ENCODE results near the gene PCDH9. TPM values are rescaled to one million over a fixed set of nuclear protein-coding genes. Genes with fewer than 3 reads are reported as not detected.

Gene PCDH9
- total RNA-seq, 1 donor from 2014 or later: 10.4 TPM

DNA sequence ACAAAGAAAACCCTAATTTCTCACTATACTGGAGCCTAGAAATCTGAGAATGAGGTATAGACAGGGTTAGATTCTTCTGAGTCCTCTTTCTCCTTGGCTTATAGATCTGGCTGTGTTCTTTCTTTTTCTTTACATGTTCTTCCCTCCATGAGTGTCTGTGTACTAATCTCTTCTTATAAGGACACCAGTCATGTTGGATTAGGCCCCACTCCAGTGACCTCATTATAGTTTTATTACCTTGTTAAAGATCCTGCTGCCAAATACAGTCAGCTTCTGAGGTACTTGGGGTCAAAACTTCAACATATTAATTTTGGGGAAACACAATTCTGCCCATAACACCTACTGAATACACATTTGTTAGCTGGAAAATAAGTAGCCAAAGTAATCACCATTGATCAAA, 302.6 kb downstream of the PCDH9 start:
- no peaks in the 10 kb centered on the region for H3K36me3 ChIP-seq (ENCODE audit: insufficient read depth, low read length)
- Mint-ChIP-seq H3K4me1 (ENCODE audit: low read depth, unreplicated experiment) (peaks cover 7% of the 10 kb centered on the region), H3K9me3 (ENCODE audit: unreplicated experiment) (no peaks in the 10 kb centered on the region), H3K27me3 (ENCODE audit: low read depth, unreplicated experiment) (no peaks in the 10 kb centered on the region), H3K27ac (ENCODE audit: unreplicated experiment) (no peak overlapping the region), H3K4me3 (ENCODE audit: unreplicated experiment) (no peak overlapping the region), H3K36me3 (ENCODE audit: low read depth, unreplicated experiment) (no peaks in the 10 kb centered on the region)
- no peak overlapping the region for H3K27ac ChIP-seq (ENCODE audit: low read depth, low read length)
- H3K4me3 ChIP-seq (ENCODE audit: insufficient read depth, low read depth, low read length): no peak overlapping the region
- H3K4me2 ChIP-seq (ENCODE audit: low read length): no peak overlapping the region
- H3K79me2 ChIP-seq (ENCODE audit: insufficient read depth, low read length): no peaks in the 10 kb centered on the region
- FAIRE-seq: no peak
- no peak overlapping the region for H2AFZ ChIP-seq (ENCODE audit: low read depth, low read length)
- no peak for TF ChIP-seq EZH2 (IDR thresholded peaks at IDR 0.05; ENCODE audit: insufficient read depth, low read length)
- TF ChIP-seq, protein P1, sequence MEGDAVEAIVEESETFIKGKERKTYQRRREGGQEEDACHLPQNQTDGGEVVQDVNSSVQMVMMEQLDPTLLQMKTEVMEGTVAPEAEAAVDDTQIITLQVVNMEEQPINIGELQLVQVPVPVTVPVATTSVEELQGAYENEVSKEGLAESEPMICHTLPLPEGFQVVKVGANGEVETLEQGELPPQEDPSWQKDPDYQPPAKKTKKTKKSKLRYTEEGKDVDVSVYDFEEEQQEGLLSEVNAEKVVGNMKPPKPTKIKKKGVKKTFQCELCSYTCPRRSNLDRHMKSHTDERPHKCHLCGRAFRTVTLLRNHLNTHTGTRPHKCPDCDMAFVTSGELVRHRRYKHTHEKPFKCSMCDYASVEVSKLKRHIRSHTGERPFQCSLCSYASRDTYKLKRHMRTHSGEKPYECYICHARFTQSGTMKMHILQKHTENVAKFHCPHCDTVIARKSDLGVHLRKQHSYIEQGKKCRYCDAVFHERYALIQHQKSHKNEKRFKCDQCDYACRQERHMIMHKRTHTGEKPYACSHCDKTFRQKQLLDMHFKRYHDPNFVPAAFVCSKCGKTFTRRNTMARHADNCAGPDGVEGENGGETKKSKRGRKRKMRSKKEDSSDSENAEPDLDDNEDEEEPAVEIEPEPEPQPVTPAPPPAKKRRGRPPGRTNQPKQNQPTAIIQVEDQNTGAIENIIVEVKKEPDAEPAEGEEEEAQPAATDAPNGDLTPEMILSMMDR (IDR thresholded peaks at IDR 0.05; ENCODE audit: insufficient read depth, low read depth, low read length): no peak
- H4K20me1 ChIP-seq (ENCODE audit: insufficient read depth, low read length): no peaks in the 10 kb centered on the region
- DNase-seq (ENCODE audit: low read depth): no peak
- no peak overlapping the region for H3K9ac ChIP-seq (ENCODE audit: low read length)
- no peaks in the 10 kb centered on the region for H3K27me3 ChIP-seq (ENCODE audit: insufficient read depth, low read length)
- H3K9me3 ChIP-seq (ENCODE audit: insufficient read depth, low read depth, low read length): no peaks in the 10 kb centered on the region
- no peaks in the 10 kb centered on the region for H3K4me1 ChIP-seq (ENCODE audit: insufficient read depth, low read length)

DNA sequence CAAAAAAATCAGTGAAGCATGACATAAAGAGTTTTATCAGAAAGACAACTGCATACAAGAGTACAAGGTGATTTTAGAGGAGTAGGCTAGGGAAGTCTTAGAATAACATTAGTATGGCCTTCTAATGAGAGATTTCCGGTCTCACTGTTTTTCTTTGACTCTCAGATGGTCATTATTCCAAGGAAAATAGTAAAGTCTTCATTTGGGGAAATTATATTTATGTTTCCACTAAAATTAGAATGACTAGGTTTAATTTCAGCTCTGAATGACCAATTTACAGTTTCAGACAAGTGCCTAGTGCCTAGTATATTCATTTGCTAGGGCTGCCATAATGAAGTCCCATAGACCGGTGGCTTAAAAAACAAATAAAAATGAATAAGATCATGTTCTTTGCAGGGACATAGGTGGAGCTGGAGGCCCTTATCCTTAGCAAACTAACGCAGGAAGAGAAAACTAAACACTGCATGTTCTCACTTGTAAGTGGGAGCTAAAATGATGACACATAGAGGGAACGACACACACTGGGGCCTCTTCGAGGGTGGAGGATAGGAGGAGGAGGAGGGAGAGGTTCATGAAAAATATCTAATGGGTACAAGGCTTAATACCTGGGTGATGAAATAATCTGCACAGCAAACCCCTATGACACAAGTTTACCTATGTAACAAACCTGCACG, 303.1 kb downstream of the PCDH9 start:
- Histone ChIP-seq H3K79me2 (ENCODE audit: insufficient read depth, low read length) (no peaks in the 10 kb centered on the region), H3K27ac (ENCODE audit: low read depth, low read length) (no peak overlapping the region), H3K4me3 (ENCODE audit: insufficient read depth, low read depth, low read length) (no peak overlapping the region), H3K4me1 (ENCODE audit: insufficient read depth, low read length) (no peaks in the 10 kb centered on the region), H4K20me1 (ENCODE audit: insufficient read depth, low read length) (no peaks in the 10 kb centered on the region), H2AFZ (ENCODE audit: low read depth, low read length) (no peak overlapping the region), H3K27me3 (ENCODE audit: insufficient read depth, low read length) (no peaks in the 10 kb centered on the region), H3K9me3 (ENCODE audit: insufficient read depth, low read depth, low read length) (no peaks in the 10 kb centered on the region), H3K36me3 (ENCODE audit: insufficient read depth, low read length) (no peaks in the 10 kb centered on the region), H3K4me2 (ENCODE audit: low read length) (no peak overlapping the region), H3K9ac (ENCODE audit: low read length) (no peak overlapping the region)
- no peak for TF ChIP-seq EZH2 (IDR thresholded peaks at IDR 0.05; ENCODE audit: insufficient read depth, low read length)
- TF ChIP-seq, protein P1 (IDR thresholded peaks at IDR 0.05; ENCODE audit: insufficient read depth, low read depth, low read length): no peak
- DNase-seq (ENCODE audit: low read depth) (no peak), FAIRE-seq (no peak)
- Mint-ChIP-seq H3K27ac (ENCODE audit: unreplicated experiment) (no peak overlapping the region), H3K4me3 (ENCODE audit: unreplicated experiment) (no peak overlapping the region), H3K27me3 (ENCODE audit: low read depth, unreplicated experiment) (no peaks in the 10 kb centered on the region), H3K36me3 (ENCODE audit: low read depth, unreplicated experiment) (no peaks in the 10 kb centered on the region), H3K4me1 (ENCODE audit: low read depth, unreplicated experiment) (peaks cover 7% of the 10 kb centered on the region), H3K9me3 (ENCODE audit: unreplicated experiment) (no peaks in the 10 kb centered on the region)

DNA sequence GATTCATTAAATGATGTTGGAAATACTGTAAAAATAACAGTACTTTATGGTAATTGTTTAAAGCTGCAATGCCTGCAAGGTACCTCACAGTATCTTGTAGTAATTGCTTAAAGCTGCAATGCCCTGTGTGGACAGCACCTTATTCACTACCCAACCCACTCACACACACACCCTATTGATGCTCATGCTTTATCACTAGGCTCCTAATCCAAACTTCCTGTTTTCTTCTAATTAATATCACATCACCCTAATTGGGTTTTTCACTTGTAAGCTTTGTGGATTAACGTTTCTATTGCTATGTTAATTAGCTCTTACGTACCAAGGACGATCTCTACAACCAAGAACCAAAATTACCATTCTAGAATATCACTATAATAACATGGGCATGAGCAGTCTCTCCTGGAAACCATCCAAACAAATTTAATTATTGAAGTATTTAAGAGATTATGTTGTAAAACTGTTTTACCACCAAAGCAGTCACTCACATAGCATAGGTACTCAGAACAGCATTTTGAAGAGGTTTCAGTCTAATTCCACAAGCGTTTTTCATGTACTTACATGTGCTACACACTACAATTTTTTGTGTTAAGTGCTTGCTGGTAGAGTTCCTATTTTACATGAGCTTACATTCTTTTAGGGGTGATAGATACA, 303.8 kb downstream of the PCDH9 start:
- no peak overlapping the region for H3K4me3 Mint-ChIP-seq (ENCODE audit: unreplicated experiment)
- H3K9me3 ChIP-seq (ENCODE audit: insufficient read depth, low read depth, low read length): no peaks in the 10 kb centered on the region
- TF ChIP-seq EZH2 (IDR thresholded peaks at IDR 0.05; ENCODE audit: insufficient read depth, low read length): no peak
- TF ChIP-seq, protein P1 (IDR thresholded peaks at IDR 0.05; ENCODE audit: insufficient read depth, low read depth, low read length): no peak
- H3K4me1 Mint-ChIP-seq (ENCODE audit: low read depth, unreplicated experiment): peaks cover 7% of the 10 kb centered on the region
- H3K4me3 ChIP-seq (ENCODE audit: insufficient read depth, low read depth, low read length): no peak overlapping the region
- no peak overlapping the region for H3K27ac ChIP-seq (ENCODE audit: low read depth, low read length)
- H3K9me3 Mint-ChIP-seq (ENCODE audit: unreplicated experiment): no peaks in the 10 kb centered on the region
- no peaks in the 10 kb centered on the region for H3K27me3 ChIP-seq (ENCODE audit: insufficient read depth, low read length)
- H3K27me3 Mint-ChIP-seq (ENCODE audit: low read depth, unreplicated experiment): no peaks in the 10 kb centered on the region
- peak; percentile 9 for DNase-seq (ENCODE audit: low read depth)
- H3K79me2 ChIP-seq (ENCODE audit: insufficient read depth, low read length): no peaks in the 10 kb centered on the region
- no peaks in the 10 kb centered on the region for H3K4me1 ChIP-seq (ENCODE audit: insufficient read depth, low read length)
- H3K27ac Mint-ChIP-seq (ENCODE audit: unreplicated experiment): no peak overlapping the region
- H2AFZ ChIP-seq (ENCODE audit: low read depth, low read length): no peak overlapping the region
- no peaks in the 10 kb centered on the region for H4K20me1 ChIP-seq (ENCODE audit: insufficient read depth, low read length)
- no peaks in the 10 kb centered on the region for H3K36me3 Mint-ChIP-seq (ENCODE audit: low read depth, unreplicated experiment)
- no peaks in the 10 kb centered on the region for H3K36me3 ChIP-seq (ENCODE audit: insufficient read depth, low read length)
- H3K9ac ChIP-seq (ENCODE audit: low read length): no peak overlapping the region
- no peak overlapping the region for H3K4me2 ChIP-seq (ENCODE audit: low read length)
- FAIRE-seq: no peak

Measured in astrocyte (in vitro differentiated cells and primary cell).